GM18867 (cell line): ENCODE measurements around the gene C16orf87.

Experiments
- ATAC-seq: cut with Tn5 transposase; IDR thresholded peaks from one replicate; pipeline ENCODE4 v1.9.1; 2021; ENCODE audit warnings: mild to moderate bottlenecking, moderate library complexity; ENCODE audit not compliant: unreplicated experiment

The C16orf87 gene

DNA sequence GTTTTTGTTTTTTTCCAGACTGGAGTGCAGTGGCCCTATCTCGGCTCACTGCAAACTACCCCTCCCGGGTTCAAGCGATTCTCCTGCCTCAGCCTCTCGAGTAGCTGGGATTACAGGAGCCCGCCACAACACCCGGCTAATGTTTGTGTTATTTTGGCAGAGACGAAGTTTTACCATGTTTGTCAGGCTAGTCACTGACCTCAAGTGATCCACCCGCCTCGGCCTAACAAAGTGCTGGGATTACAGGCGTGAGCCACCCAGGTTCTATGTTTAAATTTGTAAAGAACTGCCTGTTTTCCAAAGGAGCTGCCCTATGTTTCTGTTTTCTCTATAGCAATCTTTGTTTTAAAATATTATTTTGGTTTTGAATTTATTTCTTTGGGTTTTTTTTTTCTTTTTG is 13.8 kb upstream of the C16orf87 start:
- no peak for ATAC-seq

- no peak for ATAC-seq
Measured at GRCh38 chr16:46843898-46844642, 13.1 kb upstream of the C16orf87 start.

DNA sequence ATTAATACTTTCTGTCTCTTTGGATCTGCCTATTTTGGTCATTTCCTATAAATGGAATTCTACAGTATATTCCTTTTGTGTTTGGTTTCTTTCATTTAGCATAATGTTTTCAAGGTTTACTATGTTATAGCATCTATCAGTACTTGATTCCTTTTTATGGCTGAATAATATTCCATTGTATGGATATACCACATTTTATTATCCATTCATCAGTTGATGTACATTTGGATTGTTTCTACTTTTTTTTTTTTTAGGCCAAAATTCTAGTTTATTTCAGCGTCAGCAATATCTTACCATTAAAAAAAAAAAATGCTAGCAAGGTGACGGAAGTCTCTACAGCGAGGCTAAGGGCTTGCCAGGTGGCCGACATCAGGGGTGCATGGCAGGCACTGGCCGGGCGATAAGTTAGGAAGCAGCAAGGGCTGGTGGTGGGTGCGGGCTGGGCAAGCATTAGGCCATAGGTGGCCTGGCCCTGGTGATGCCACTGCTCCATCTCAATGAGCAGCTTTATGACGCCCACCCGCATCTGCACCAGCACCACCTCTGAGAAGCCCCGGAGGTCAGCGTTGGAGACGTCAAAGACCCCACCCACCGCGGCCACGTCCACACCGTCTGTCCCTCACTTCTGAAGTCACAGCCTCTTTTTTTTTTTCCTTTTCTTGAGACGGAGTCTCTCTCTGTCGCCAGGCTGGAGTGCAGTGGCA is 11.4 kb upstream of the C16orf87 start:
- ATAC-seq: no peak

DNA sequence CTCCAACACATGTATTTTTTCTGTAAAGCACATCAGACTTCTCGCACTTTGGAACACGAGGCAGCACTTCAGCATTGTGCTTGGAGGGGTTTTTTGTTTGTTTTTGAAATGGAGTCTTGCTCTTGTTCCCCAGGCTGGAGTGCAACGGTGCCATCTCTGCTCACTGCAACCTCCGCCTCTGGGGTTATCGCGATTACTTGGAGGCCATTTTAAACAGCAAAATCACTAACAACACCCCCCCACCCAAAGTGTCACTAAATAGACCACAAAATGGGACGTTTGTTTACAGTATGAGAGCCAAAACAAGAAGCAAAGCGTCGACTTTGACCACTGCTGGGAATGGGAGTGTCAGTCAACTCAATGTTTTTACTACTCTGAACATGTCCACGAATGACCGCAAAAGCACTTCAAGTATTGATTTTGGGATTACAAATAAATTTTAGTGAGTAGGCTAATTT is 9.0 kb upstream of the C16orf87 start:
- no peak for ATAC-seq

GRCh38 chr16:46836534-46837530 is 5.9 kb upstream of the C16orf87 start:
- ATAC-seq: no peak

GRCh38 chr16:46833460-46833800 is 2.5 kb upstream of the C16orf87 start:
- ATAC-seq: no peak

DNA sequence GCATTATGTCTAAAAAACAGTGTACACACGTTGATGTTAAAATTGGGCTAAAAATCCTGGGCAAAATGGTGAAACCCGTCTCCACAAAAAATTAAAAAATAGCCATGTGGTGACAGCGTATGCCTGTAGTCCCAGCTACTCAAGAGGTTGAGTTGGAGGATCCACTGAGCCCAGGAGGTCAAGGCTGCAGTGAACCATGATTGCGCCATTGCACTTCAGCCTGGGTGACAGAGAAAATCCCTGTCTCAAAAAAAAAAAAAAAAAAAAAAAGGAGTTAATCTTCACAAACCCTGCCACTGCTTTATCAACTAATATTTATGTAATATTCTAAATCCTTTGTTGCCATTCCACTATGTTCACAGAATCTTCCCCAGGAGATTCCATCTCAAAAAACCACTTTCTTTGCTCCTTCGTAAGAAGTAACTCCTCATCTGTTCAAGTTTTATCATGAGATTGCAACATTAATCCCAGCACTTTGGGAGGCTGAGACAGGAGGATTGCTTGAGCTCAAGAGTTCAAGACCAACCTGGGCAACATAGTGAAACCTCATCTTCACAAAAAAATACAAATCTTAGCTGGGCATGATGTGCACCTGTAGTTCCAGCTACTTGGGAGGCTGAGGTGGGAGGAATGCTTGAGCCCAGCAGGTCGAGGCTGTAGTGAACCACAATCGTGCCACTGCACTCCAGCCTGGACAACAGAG is 1.9 kb upstream of the C16orf87 start:
- no peak for ATAC-seq

- peak; percentile 16 for ATAC-seq
Measured at GRCh38 chr16:46830417-46830901, 521 bp downstream of the C16orf87 start.

DNA sequence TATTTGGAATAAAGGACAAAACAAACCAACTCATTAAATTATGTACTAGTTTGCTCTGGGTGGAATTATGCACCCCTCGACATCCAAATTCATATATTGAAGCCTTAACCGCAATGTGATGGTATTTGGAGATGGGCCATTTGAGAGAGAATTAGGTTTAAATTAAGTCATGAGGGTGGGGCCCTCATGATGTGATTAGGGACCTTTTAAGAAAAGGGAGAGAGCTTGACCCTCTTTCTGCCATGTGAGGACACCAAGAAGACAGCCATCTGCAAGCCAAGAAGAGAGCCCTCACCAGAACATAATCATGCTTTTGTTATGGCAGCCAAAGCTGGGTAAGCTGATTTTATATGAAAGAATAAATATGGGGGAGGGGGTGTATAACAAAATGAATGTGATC is 2.0 kb downstream of the C16orf87 start:
- no peak for ATAC-seq

- ATAC-seq: no peak
Measured at GRCh38 chr16:46828292-46828691, 2.7 kb downstream of the C16orf87 start.

DNA sequence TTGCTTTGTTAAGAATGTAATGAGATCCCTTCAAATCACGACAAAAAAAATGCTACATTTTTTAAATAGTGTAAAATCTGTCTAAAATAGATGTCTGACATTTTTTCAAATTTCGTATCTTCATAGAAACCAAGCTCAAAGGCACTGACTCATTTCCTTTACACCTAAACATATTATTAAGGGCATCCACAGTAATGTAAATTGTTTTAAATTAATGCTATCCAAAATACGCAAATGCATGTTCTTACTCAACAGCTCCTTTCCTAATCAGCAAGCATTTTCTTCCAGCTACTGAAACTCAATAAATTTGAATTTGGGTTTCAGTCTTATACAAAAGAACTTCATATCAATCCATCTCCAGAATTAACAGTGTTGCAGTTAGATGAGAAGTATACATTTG is 4.3 kb downstream of the C16orf87 start:
- ATAC-seq: no peak

DNA sequence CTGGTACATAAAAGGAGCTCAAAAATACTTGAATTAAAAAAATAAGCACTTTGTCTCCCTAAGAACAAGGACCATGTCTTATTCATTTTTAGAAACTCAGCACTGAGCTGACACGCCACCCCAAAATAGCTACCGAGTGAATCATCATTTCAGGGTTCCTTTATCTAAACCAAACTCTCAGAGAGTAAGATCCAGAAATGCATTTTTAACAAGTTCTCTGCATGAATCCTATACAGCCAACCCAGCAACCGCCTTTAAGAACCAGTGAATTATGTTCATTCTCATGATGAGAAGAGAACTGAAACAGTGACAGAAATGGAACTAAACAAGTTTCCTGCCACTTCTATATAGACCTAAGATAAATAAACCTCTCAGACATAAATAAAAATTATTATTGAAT is 8.7 kb downstream of the C16orf87 start:
- ATAC-seq: peak; percentile 85

DNA sequence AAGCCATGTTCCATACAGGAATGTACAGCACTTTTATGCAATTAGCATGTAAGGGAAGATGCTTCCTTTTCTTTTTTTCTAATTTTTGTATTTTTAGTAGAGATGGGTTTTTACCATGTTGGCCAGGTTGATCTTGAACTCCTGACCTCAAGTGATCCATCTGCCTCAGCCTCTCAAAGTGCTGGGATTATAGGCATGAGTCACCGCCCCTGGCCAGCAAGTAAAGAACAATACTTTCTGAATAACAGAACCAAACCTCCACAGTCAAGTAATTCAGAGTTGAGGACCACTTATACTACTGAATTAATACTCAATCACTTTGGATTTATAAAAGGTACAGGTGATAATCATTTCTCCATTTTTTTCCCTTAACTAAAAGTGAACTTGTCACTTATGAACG is 13.0 kb downstream of the C16orf87 start:
- no peak for ATAC-seq

DNA sequence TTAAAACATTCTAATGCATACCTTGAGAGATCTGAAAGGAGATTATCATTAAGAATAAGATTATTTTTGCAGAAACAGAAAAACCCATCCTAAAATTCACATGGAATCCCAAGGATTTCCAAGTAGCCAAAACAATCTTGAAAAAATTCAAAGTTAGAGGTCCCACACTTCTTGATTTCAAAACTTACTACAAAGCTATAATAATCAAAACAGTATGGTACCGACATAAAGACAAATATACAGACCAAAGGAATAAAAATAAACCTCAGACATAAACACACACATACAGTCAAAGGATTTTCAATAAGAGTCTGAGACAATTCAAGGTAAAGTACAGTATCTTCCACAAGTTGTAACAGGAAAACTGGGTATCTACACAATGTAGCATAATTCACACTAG is 16.2 kb downstream of the C16orf87 start:
- ATAC-seq: no peak

- ATAC-seq: no peak
Measured at GRCh38 chr16:46813611-46814010, 17.4 kb downstream of the C16orf87 start.

DNA sequence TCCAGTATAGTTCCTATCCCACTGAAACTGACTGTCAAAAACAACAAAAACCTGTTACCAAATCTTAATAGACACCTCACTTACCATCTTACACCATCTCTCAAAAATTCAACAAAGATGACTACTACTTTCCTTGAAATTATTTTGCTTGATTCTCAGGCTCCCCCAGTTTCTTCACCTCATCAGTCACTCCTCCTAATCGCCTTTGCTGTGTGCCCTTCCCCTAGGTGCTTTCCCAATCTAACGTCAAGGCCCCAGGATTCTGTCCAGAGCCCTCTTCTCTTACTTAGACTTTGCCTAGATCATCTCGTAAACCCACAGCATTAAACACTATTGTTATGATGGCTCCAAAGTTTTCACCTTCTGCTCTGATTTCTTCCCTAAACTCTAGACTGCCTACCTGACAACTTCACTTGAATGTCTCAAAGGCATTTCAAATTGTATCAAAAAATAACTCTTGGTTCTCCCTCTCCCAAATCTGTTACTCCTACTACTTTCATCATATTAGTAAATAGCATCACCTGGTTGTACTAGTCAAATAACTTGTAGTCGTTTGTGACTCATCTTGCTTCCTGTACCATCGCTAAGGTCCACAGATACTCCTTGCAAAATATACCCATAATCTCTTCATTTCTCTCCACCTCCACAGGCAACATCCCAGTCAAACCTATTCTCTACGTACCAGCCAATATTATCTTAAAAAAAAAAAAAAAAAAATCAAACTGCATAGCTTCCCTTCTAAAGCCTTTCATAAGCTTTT is 18.0 kb downstream of the C16orf87 start:
- ATAC-seq: no peak

GRCh38 chr16:46811682-46812081 is 19.3 kb downstream of the C16orf87 start:
- no peak for ATAC-seq

GRCh38 chr16:46808997-46809396 is 22.0 kb downstream of the C16orf87 start:
- peak; percentile 59 for ATAC-seq

- no peak for ATAC-seq
Measured at GRCh38 chr16:46807336-46807735, 23.6 kb downstream of the C16orf87 start.

DNA sequence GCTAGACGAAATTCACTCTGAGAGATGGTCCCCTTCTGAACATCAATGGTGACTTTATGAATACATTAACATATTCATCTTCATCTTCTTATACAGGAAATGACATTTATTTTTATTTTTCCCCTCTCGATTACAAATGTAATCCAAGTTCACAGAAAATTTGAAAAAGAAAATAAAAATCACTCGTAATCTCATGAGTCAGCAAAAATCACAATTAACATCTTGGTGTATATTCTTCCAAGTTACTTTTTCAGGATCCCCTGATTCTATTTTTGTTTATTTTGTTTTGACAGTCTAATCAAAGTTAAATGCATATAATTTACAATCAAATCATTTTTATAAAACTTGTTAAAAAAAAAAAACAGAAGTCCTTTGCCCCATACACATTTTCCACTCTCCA is 27.6 kb downstream of the C16orf87 start:
- ATAC-seq: no peak
